HepG2 (cell line): ENCODE measurements around the gene PANK2. TPM values are rescaled to one million over a fixed set of nuclear protein-coding genes. Genes with fewer than 3 reads are reported as not detected.
A peak's percentile ranks its signal among the peaks of the same experiment; 100 is the strongest.

ENCODE experiments used
- ATAD3A ChIP-seq: sonication (generic); formaldehyde crosslinking; IDR thresholded peaks from 2 replicates; pipeline ENCODE4 v1.4.0; 2020; ENCODE audit warnings: missing genetic modification reagents
- HINFP ChIP-seq: sonication (generic); formaldehyde crosslinking; IDR thresholded peaks from 2 replicates; pipeline ENCODE4 v1.4.0; 2020; ENCODE audit warnings: low read depth, mild to moderate bottlenecking, missing genetic modification reagents
- HIVEP1 ChIP-seq: sonication (generic); formaldehyde crosslinking; IDR thresholded peaks from 2 replicates; pipeline ENCODE4 v1.4.0; 2020; ENCODE audit warnings: mild to moderate bottlenecking, missing genetic modification reagents
- KLF13 ChIP-seq: sonication (generic); formaldehyde crosslinking; IDR thresholded peaks from 2 replicates; pipeline ENCODE4 v1.4.0; 2020; ENCODE audit warnings: mild to moderate bottlenecking, missing genetic modification reagents
- MLLT10 ChIP-seq: sonication (generic); formaldehyde crosslinking; IDR thresholded peaks from 2 replicates; pipeline ENCODE4 v1.4.0; 2020; ENCODE audit warnings: missing genetic modification reagents
- NFE2L1 ChIP-seq: sonication (generic); formaldehyde crosslinking; IDR thresholded peaks from 2 replicates; pipeline ENCODE4 v1.4.0; 2020; ENCODE audit warnings: missing genetic modification reagents, mild to moderate bottlenecking, borderline replicate concordance
- PPARG ChIP-seq: conservative IDR thresholded peaks from 2 replicates; pipeline ENCODE4 v1.6.1; 2016; ENCODE audit warnings: missing biosample characterization, missing genetic modification reagents
- SIN3B ChIP-seq: fragments of 150-350 bp; IDR thresholded peaks from 2 replicates; pipeline ENCODE4 v1.6.1; 2014; ENCODE audit warnings: low read length
- SMAD9 ChIP-seq: sonication (generic); formaldehyde crosslinking; IDR thresholded peaks from 2 replicates; pipeline ENCODE4 v1.5.1; 2020; ENCODE audit warnings: mild to moderate bottlenecking, missing genetic modification reagents
- SNRNP70 ChIP-seq: fragments of 200-400 bp; formaldehyde crosslinking; IDR thresholded peaks from 2 replicates; pipeline ENCODE4 v1.6.1; 2017; ENCODE audit warnings: mild to moderate bottlenecking, low read depth, low read length, moderate library complexity
- SOX5 ChIP-seq: IDR thresholded peaks from 2 replicates; pipeline ENCODE4 v1.6.1; 2016; ENCODE audit warnings: borderline replicate concordance
- SP2 ChIP-seq: sonication (generic); formaldehyde crosslinking; IDR thresholded peaks from 2 replicates; pipeline ENCODE4 v1.5.1; 2020; ENCODE audit warnings: mild to moderate bottlenecking, missing genetic modification reagents
- STAT5B ChIP-seq: sonication (generic); formaldehyde crosslinking; IDR thresholded peaks from 2 replicates; pipeline ENCODE4 v1.4.0; 2020; ENCODE audit warnings: missing genetic modification reagents
- YY1 ChIP-seq: IDR thresholded peaks from 2 replicates; pipeline ENCODE4 v1.6.1; 2011; ENCODE audit warnings: low read length, low read depth, moderate library complexity, mild to moderate bottlenecking; ENCODE audit not compliant: insufficient read depth, insufficient replicate concordance
- ZBTB43 ChIP-seq: sonication (generic); formaldehyde crosslinking; conservative IDR thresholded peaks from 2 replicates; pipeline ENCODE4 v1.4.0; 2020; ENCODE audit warnings: missing genetic modification reagents
- ZFP37 ChIP-seq: sonication (generic); formaldehyde crosslinking; IDR thresholded peaks from 2 replicates; pipeline ENCODE4 v1.4.0; 2020; ENCODE audit warnings: missing genetic modification reagents, borderline replicate concordance
- ZNF224 ChIP-seq: sonication (generic); formaldehyde crosslinking; IDR thresholded peaks from 2 replicates; pipeline ENCODE4 v1.5.0; 2020; ENCODE audit warnings: mild to moderate bottlenecking, missing genetic modification reagents
- ZNF562 ChIP-seq: sonication (generic); formaldehyde crosslinking; IDR thresholded peaks from 2 replicates; pipeline ENCODE4 v1.8.0; 2022; ENCODE audit warnings: missing genetic modification reagents, borderline replicate concordance
- ZNF572 ChIP-seq: sonication (generic); formaldehyde crosslinking; IDR thresholded peaks from 2 replicates; pipeline ENCODE4 v1.5.1; 2020; ENCODE audit warnings: mild to moderate bottlenecking, missing genetic modification reagents
- ZNF619 ChIP-seq: sonication (generic); formaldehyde crosslinking; IDR thresholded peaks from 2 replicates; pipeline ENCODE4 v1.4.0; 2020; ENCODE audit warnings: mild to moderate bottlenecking, missing genetic modification reagents
- ZNF703 ChIP-seq: sonication (generic); formaldehyde crosslinking; IDR thresholded peaks from 2 replicates; pipeline ENCODE4 v1.5.1; 2020; ENCODE audit warnings: missing genetic modification reagents, mild to moderate bottlenecking, moderate library complexity, borderline replicate concordance
- ZNF768 ChIP-seq: sonication (generic); formaldehyde crosslinking; IDR thresholded peaks from 2 replicates; pipeline ENCODE4 v1.4.0; 2020; ENCODE audit warnings: missing genetic modification reagents
- polyA plus RNA-seq, 8 experiments: library from polyadenylated mRNA; depleted of rRNA in 3 of 8; stranded (reverse) in 7 of 8; unstranded in 1 of 8; fragments of >200 nt; fragmentation: Illumina TruSeq in 4 of 8; extraction: Trizol in 4 of 8; gene quantifications; 2 replicates each; pipeline versions ENCODE4 v1.2.1 to v1.2.3, GENCODE V29; 2011 to 2016; ENCODE audit warnings: low read depth in 4 of 8, missing spikeins in 1 of 8, mixed read lengths in 1 of 8; ENCODE audit not compliant: insufficient read depth in 1 of 8
- total RNA-seq, 5 experiments: library from RNA; depleted of rRNA; stranded (reverse); fragments of >200 nt; fragmentation: Illumina TruSeq; extraction: Trizol; gene quantifications; 2 replicates each; pipeline ENCODE4 v1.2.3, GENCODE V29; 2016; ENCODE audit warnings: low read depth in 1 of 5
- TF ChIP-seq, protein P1 (sequence below): sonication (generic); formaldehyde crosslinking; IDR thresholded peaks from 2 replicates; pipeline ENCODE4 v1.5.0; 2020; ENCODE audit warnings: mild to moderate bottlenecking, missing genetic modification reagents, borderline replicate concordance
- TF ChIP-seq, protein P2 (sequence below): sonication (generic); formaldehyde crosslinking; IDR thresholded peaks from 2 replicates; pipeline ENCODE4 v1.4.0; 2020; ENCODE audit warnings: mild to moderate bottlenecking, missing genetic modification reagents

PANK2 gene
- total and polyA plus RNA-seq, 2 of the 13 experiments (the other 11 are each of a cell fraction or from before 2014, with no cell fraction given), result 39.2 to 123 TPM

- TF ChIP-seq PPARG (CRISPR knock-in tag) (peak; percentile 75), ZFP37 (CRISPR knock-in tag) (no peak), ZNF224 (CRISPR knock-in tag) (0 out of 2 replicates have a peak, but pooled peaks have one; percentile 57), SOX5 (CRISPR knock-in tag) (no peak; the same call in 1 of the 2 replicates), ZNF768 (CRISPR knock-in tag) (peak; percentile 78), SIN3B (0 out of 2 replicates have a peak, but pooled peaks have one; percentile 23), SMAD9 (CRISPR knock-in tag) (0 out of 2 replicates have a peak, but pooled peaks have one; percentile 78), ATAD3A (CRISPR knock-in tag) (peak; percentile 89; the same call in 1 of the 2 replicates), MLLT10 (CRISPR knock-in tag) (no peak), YY1 (peak; percentile 89), ZNF703 (CRISPR knock-in tag) (no peak), ZBTB43 (peak; percentile 21; the same call in 1 of the 2 replicates), HINFP (CRISPR knock-in tag) (peak; percentile 82; the same call in 1 of the 2 replicates), HIVEP1 (CRISPR knock-in tag) (peak; percentile 97), STAT5B (CRISPR knock-in tag) (peak; percentile 83; the same call in 1 of the 2 replicates), KLF13 (peak; percentile 96), ZNF572 (CRISPR knock-in tag) (peak; percentile 99), ZNF619 (CRISPR knock-in tag) (peak; percentile 20; the same call in 1 of the 2 replicates), SP2 (CRISPR knock-in tag) (peak; percentile 99), SNRNP70 (no peak), NFE2L1 (CRISPR knock-in tag) (no peak), ZNF562 (CRISPR knock-in tag) (no peak)
- TF ChIP-seq, protein P1, sequence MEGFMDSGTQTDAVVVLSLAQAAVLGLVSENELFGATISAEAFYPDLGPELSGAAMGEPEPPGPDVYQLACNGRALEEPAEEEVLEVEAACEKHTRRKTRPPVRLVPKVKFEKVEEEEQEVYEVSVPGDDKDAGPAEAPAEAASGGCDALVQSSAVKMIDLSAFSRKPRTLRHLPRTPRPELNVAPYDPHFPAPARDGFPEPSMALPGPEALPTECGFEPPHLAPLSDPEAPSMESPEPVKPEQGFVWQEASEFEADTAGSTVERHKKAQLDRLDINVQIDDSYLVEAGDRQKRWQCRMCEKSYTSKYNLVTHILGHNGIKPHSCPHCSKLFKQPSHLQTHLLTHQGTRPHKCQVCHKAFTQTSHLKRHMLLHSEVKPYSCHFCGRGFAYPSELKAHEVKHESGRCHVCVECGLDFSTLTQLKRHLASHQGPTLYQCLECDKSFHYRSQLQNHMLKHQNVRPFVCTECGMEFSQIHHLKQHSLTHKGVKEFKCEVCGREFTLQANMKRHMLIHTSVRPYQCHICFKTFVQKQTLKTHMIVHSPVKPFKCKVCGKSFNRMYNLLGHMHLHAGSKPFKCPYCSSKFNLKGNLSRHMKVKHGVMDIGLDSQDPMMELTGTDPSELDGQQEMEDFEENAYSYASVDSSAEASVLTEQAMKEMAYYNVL (CRISPR knock-in tag), result peak; percentile 92
- TF ChIP-seq, protein P2, sequence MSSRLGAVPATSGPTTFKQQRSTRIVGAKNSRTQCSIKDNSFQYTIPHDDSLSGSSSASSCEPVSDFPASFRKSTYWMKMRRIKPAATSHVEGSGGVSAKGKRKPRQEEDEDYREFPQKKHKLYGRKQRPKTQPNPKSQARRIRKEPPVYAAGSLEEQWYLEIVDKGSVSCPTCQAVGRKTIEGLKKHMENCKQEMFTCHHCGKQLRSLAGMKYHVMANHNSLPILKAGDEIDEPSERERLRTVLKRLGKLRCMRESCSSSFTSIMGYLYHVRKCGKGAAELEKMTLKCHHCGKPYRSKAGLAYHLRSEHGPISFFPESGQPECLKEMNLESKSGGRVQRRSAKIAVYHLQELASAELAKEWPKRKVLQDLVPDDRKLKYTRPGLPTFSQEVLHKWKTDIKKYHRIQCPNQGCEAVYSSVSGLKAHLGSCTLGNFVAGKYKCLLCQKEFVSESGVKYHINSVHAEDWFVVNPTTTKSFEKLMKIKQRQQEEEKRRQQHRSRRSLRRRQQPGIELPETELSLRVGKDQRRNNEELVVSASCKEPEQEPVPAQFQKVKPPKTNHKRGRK (CRISPR knock-in tag), result peak; percentile 88
Measured at GRCh38 chr20:3888622-3889488, at the start of gene PANK2 (continued).
